ENCODE results near the gene RUNX3.

- no peak for TF ChIP-seq CTCF (conservative IDR thresholded peaks at IDR 0.05 in 1 of 2, IDR thresholded peaks at IDR 0.05 in 1 of 2; ENCODE audit: low read depth in 1 of 2, low read length in 2 of 2)
- no peak for TF ChIP-seq EZH2 (IDR thresholded peaks at IDR 0.05; ENCODE audit: low read length, missing control alignments)
Observed at GRCh38 chr1:24921412-24921811, 8.7 kb downstream of the RUNX3 start.

Data from fibroblast of lung (primary cell).